GOT3 (cell line): ENCODE data around the gene ATG9B.
A peak's percentile ranks its signal among the peaks of the same experiment; 100 is the strongest.

Experiments
- DNase-seq: peaks from one replicate; lab custom pipeline; 2025; ENCODE audit warnings: mixed read lengths; lab: John Stamatoyannopoulos, UW

Gene ATG9B

GRCh38 chr7:151024435-151025056, at the start of gene ATG9B:
TSS of gene ATG9B (minus strand) at chr7:151024494. CDS start at chr7:151024423, 71 bp downstream.
- DNase-seq, result no peak

- no peak for DNase-seq
Measured at GRCh38 chr7:151073990-151074389, 49.7 kb upstream of the ATG9B start.

GRCh38 chr7:151071032-151071866, 47.0 kb upstream of the ATG9B start:
- DNase-seq, result no peak

GRCh38 chr7:151070574-151070960, 46.3 kb upstream of the ATG9B start:
- DNase-seq, result no peak

GRCh38 chr7:151069841-151070573, 45.7 kb upstream of the ATG9B start:
- DNase-seq, result no peak

GRCh38 chr7:151068069-151068773, 43.9 kb upstream of the ATG9B start:
- DNase-seq, result no peak

- no peak for DNase-seq
Measured at GRCh38 chr7:151066273-151066974, 42.1 kb upstream of the ATG9B start.

GRCh38 chr7:151065516-151065915, 41.2 kb upstream of the ATG9B start:
- DNase-seq, result no peak

- no peak for DNase-seq
Measured at GRCh38 chr7:151064993-151065392, 40.7 kb upstream of the ATG9B start.

- DNase-seq, result no peak
Measured at GRCh38 chr7:151064454-151064853, 40.2 kb upstream of the ATG9B start.

GRCh38 chr7:151063212-151063561, 38.9 kb upstream of the ATG9B start:
- no peak for DNase-seq

GRCh38 chr7:151062399-151063211, 38.3 kb upstream of the ATG9B start:
- DNase-seq, result no peak

GRCh38 chr7:151062111-151062398, 37.8 kb upstream of the ATG9B start:
- no peak for DNase-seq

GRCh38 chr7:151061213-151062110, 37.2 kb upstream of the ATG9B start:
- DNase-seq, result no peak

- DNase-seq, result no peak
Measured at GRCh38 chr7:151060416-151061212, 36.3 kb upstream of the ATG9B start.

GRCh38 chr7:151060113-151060415, 35.8 kb upstream of the ATG9B start:
- no peak for DNase-seq

- peak; percentile 43 for DNase-seq
Measured at GRCh38 chr7:151059367-151060112, 35.2 kb upstream of the ATG9B start, which contains the start of gene SLC4A2. TSS of gene SLC4A2 (plus strand) at chr7:151059589. CDS start at chr7:151061988, 2,399 bp downstream.

- no peak for DNase-seq
Measured at GRCh38 chr7:151058781-151059366, 34.6 kb upstream of the ATG9B start.
